ENCODE data around the gene ASIC1.

Gene ASIC1

GRCh38 chr12:50041962-50042361 is 15.4 kb upstream of the ASIC1 start:
- no peaks in the 10 kb centered on the region for H3K9me3 ChIP-seq (ENCODE audit: low read length)
- H3K4me2 ChIP-seq (ENCODE audit: low read length): no peak overlapping the region
- no peak overlapping the region for H3K4me3 ChIP-seq (ENCODE audit: low read depth, low read length, poor library complexity, severe bottlenecking)
- H3F3A ChIP-seq (ENCODE audit: insufficient read depth, low read length): no peaks in the 10 kb centered on the region
- no peaks in the 10 kb centered on the region; the same call in 1 of the 2 replicates for H3K27me3 ChIP-seq (ENCODE audit: insufficient read depth, low read length)
- no peaks in the 10 kb centered on the region for H3K79me2 ChIP-seq (ENCODE audit: insufficient read depth, low read length)
- no peak overlapping the region for H2AFZ ChIP-seq (ENCODE audit: low read length)
- no peaks in the 10 kb centered on the region for H3K4me1 ChIP-seq (ENCODE audit: insufficient read depth, low read length, severe bottlenecking)
- H3K9ac ChIP-seq (ENCODE audit: low read length): no peak overlapping the region
- H3K9me2 ChIP-seq (ENCODE audit: low read depth, low read length): no peaks in the 10 kb centered on the region
- H3K36me3 ChIP-seq (ENCODE audit: insufficient read depth, low read length): no peaks in the 10 kb centered on the region
- no peaks in the 10 kb centered on the region for H4K20me1 ChIP-seq (ENCODE audit: insufficient read depth, low read length)
- H3K27ac ChIP-seq (ENCODE audit: low read depth, low read length, poor library complexity, severe bottlenecking): no peak overlapping the region
- TF ChIP-seq, protein P1, sequence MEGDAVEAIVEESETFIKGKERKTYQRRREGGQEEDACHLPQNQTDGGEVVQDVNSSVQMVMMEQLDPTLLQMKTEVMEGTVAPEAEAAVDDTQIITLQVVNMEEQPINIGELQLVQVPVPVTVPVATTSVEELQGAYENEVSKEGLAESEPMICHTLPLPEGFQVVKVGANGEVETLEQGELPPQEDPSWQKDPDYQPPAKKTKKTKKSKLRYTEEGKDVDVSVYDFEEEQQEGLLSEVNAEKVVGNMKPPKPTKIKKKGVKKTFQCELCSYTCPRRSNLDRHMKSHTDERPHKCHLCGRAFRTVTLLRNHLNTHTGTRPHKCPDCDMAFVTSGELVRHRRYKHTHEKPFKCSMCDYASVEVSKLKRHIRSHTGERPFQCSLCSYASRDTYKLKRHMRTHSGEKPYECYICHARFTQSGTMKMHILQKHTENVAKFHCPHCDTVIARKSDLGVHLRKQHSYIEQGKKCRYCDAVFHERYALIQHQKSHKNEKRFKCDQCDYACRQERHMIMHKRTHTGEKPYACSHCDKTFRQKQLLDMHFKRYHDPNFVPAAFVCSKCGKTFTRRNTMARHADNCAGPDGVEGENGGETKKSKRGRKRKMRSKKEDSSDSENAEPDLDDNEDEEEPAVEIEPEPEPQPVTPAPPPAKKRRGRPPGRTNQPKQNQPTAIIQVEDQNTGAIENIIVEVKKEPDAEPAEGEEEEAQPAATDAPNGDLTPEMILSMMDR (IDR thresholded peaks at IDR 0.05; ENCODE audit: low read length): no peak
- TF ChIP-seq EZH2 (IDR thresholded peaks at IDR 0.05; ENCODE audit: borderline replicate concordance, low read length): no peak

DNA sequence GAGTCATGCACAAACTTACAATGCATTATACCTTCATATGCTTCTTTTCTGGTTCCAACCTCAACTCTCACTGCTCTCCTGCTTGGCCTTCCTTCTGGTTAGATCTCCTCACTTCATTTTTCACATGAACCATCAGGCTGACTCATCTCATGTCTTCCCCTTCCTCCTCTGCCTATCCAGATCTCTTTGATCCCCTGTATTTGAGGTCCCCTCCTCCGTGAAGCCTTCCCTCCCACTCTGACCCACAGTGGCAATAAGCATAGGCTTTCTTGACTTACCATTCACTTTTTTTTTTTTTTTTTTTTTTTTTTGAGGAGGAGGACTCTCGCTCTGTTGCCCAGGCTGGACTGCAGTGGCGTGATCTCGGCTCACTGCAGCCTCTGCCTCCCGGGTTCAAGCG is 14.7 kb upstream of the ASIC1 start:
- Histone ChIP-seq H3K36me3 (ENCODE audit: insufficient read depth, low read length) (no peaks in the 10 kb centered on the region), H2AFZ (ENCODE audit: low read length) (no peak overlapping the region), H3K4me2 (ENCODE audit: low read length) (no peak overlapping the region), H3K27me3 (ENCODE audit: insufficient read depth, low read length) (no peaks in the 10 kb centered on the region; the same call in 1 of the 2 replicates), H3K4me3 (ENCODE audit: low read depth, low read length, poor library complexity, severe bottlenecking) (no peak overlapping the region), H3K9me2 (ENCODE audit: low read depth, low read length) (no peaks in the 10 kb centered on the region), H3K27ac (ENCODE audit: low read depth, low read length, poor library complexity, severe bottlenecking) (no peak overlapping the region), H4K20me1 (ENCODE audit: insufficient read depth, low read length) (no peaks in the 10 kb centered on the region), H3K4me1 (ENCODE audit: insufficient read depth, low read length, severe bottlenecking) (no peaks in the 10 kb centered on the region), H3F3A (ENCODE audit: insufficient read depth, low read length) (no peaks in the 10 kb centered on the region), H3K9ac (ENCODE audit: low read length) (no peak overlapping the region), H3K9me3 (ENCODE audit: low read length) (no peaks in the 10 kb centered on the region), H3K79me2 (ENCODE audit: insufficient read depth, low read length) (no peaks in the 10 kb centered on the region)
- TF ChIP-seq EZH2 (IDR thresholded peaks at IDR 0.05; ENCODE audit: borderline replicate concordance, low read length): no peak
- TF ChIP-seq, protein P1 (IDR thresholded peaks at IDR 0.05; ENCODE audit: low read length): no peak

- Histone ChIP-seq H3K9me2 (ENCODE audit: low read depth, low read length) (no peaks in the 10 kb centered on the region), H3K27ac (ENCODE audit: low read depth, low read length, poor library complexity, severe bottlenecking) (no peak overlapping the region), H4K20me1 (ENCODE audit: insufficient read depth, low read length) (no peaks in the 10 kb centered on the region)
These were observed 14.1 kb upstream of the ASIC1 start for GRCh38 chr12:50043308-50043707.

More at GRCh38 chr12:50043308-50043707, 14.1 kb upstream of the ASIC1 start:
- Histone ChIP-seq H3K79me2 (ENCODE audit: insufficient read depth, low read length) (no peaks in the 10 kb centered on the region), H3K9ac (ENCODE audit: low read length) (no peak overlapping the region), H2AFZ (ENCODE audit: low read length) (no peak overlapping the region), H3K4me3 (ENCODE audit: low read depth, low read length, poor library complexity, severe bottlenecking) (no peak overlapping the region), H3K27me3 (ENCODE audit: insufficient read depth, low read length) (no peaks in the 10 kb centered on the region; the same call in 1 of the 2 replicates), H3K36me3 (ENCODE audit: insufficient read depth, low read length) (no peaks in the 10 kb centered on the region), H3K4me1 (ENCODE audit: insufficient read depth, low read length, severe bottlenecking) (no peaks in the 10 kb centered on the region), H3F3A (ENCODE audit: insufficient read depth, low read length) (no peaks in the 10 kb centered on the region), H3K9me3 (ENCODE audit: low read length) (no peaks in the 10 kb centered on the region), H3K4me2 (ENCODE audit: low read length) (no peak overlapping the region)
- no peak for TF ChIP-seq EZH2 (IDR thresholded peaks at IDR 0.05; ENCODE audit: borderline replicate concordance, low read length)
- TF ChIP-seq, protein P1 (IDR thresholded peaks at IDR 0.05; ENCODE audit: low read length): no peak

Measured in OCI-LY1 (cell line).